SK-N-MC (cell line): ENCODE results near the gene FBLN7.

Experiments used
- EZH2 ChIP-seq: fragments of 200-600 bp; sonication (generic); IDR thresholded peaks from one replicate; pipeline ENCODE4 v1.6.1; 2017; ENCODE audit warnings: antibody characterized with exemption
- FOXP2 ChIP-seq: optimal IDR thresholded peaks from 2 replicates; pipeline ENCODE3; 2011; ENCODE audit warnings: mild to moderate bottlenecking, moderate library complexity; ENCODE audit not compliant: insufficient read depth; ENCODE audit errors: extremely low read length, control extremely low read depth
- POLR2AphosphoS5 ChIP-seq: IDR thresholded peaks from 2 replicates; pipeline ENCODE4 v1.6.1; 2012; ENCODE audit warnings: mild to moderate bottlenecking, low read depth, low read length, borderline replicate concordance

DNA sequence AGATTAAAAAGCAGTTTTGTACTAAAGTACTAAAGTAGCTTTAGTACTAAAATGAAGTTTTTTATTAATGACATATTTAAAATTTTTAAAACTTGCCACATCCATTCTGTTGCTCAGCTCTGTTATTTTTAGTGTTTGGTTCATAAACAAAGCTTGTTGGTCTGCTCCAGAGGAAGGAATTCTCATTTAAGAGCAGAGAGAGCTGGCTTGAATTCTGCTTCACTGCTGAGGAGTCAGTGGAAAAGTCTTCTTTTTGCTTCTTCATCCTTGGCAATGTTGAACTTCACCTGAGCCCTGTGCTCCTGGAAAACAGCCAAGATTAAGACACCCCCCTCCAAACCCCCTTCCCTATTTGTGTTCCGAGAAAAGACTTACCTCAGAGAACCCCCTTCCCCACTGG is 42.5 kb upstream of the FBLN7 start:
- TF ChIP-seq POLR2AphosphoS5 (no peak), EZH2 (no peak), FOXP2 (no peak)
